HG02884 (cell line): Measurements from ENCODE around the gene WBP1L.
"Not testable (repeated sequence)": the region's sequence is repeated elsewhere in the genome, so short reads cannot be mapped to it uniquely, and the experiment has no call there.

Experiments used
- ATAC-seq: cut with Tn5 transposase; IDR thresholded peaks from one replicate; pipeline ENCODE4 v1.9.1; 2021; ENCODE audit warnings: mild to moderate bottlenecking, moderate library complexity; ENCODE audit not compliant: unreplicated experiment

The WBP1L gene

DNA sequence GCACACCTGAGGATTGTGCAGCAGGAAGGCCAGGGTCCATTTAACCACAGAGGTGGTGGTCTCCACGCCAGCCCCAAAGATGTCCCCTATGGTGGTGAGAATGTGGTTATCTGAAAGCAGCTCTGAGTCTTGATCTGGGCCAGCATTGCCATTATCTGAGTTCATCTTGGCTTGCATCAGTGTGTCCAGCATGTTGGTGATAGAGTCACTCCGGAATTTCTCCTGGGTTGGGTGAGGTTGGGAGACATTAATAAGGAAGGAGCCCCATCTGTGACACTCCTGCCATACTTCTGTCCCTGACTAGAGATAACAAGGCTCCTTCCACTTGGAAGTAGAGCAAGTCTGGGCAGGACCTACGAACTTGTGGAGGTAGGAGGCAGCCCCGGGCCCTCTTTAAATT is 89.2 kb downstream of the WBP1L start:
- ATAC-seq, result no peak

DNA sequence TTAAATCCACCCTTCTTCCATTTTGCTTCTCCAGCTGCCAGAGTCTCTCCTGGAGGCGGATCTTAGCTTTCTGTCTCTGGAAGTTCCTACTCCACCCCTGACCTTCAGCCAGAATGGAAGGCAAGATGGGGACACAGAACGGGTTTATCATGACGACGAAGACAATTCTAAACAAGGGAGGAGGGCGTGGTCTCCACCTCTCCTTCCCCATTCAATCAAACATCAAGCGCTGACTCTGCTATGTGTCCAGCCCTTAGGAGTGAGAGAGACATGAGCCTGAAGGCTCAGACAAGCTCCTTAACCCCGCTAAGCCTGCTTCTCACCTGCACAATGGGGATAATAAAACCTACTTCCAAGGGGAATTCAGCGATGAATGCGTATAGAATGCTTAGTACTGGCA is 90.4 kb downstream of the WBP1L start:
- no peak for ATAC-seq

DNA sequence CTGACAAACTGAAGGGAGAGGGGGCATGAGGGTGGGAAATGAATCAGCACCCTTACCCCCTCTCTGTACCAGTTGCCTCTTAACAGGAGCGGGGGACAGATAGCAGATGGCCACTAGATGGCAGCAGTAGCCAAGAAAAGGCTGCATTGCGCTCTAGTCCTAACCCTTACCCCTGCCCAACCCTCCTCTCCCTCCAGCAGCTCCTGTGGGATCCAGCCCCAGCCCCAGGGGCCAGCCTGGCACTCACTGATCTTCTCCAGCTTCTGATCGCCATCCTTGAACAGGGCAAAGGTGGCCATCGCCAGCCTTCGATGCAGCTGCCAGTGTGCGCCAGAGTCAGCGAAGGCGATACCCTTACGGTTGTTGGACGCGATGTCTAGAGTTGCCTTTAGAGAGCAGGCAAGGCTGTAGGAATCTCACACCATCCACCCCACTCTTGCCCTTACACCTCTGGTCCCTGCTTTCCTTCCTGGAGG is 91.3 kb downstream of the WBP1L start:
- no peak for ATAC-seq

DNA sequence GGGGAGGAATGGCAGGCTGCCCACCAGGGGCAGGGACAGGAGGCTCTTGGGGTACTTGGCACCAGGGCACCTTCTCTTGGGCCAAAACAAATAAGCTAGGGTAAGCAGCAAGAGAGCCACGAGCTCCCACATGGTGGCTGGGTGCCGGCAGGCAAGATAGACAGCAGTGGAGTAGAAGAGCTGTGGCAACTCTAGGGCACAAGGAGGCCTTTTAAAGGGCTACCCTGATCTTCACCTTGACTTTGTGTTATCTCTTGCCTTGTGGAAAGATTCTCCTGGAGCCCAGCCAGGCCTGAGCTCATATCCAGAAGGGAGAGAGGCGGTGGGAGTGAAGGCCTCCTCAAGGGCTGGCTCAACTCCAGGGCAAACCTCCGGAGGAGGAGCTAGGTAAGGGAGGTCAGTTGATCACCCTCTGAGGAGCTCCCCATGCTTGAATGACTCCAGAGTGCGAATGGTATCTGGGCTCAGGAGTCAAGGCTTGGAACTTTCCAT is 93.5 kb downstream of the WBP1L start, which contains the start of gene CYP17A1:
TSS of gene CYP17A1 (minus strand) at position 184 of the 492 bp plus-strand sequence. CDS start at position 132, 52 bp downstream.
- ATAC-seq, result no peak

DNA sequence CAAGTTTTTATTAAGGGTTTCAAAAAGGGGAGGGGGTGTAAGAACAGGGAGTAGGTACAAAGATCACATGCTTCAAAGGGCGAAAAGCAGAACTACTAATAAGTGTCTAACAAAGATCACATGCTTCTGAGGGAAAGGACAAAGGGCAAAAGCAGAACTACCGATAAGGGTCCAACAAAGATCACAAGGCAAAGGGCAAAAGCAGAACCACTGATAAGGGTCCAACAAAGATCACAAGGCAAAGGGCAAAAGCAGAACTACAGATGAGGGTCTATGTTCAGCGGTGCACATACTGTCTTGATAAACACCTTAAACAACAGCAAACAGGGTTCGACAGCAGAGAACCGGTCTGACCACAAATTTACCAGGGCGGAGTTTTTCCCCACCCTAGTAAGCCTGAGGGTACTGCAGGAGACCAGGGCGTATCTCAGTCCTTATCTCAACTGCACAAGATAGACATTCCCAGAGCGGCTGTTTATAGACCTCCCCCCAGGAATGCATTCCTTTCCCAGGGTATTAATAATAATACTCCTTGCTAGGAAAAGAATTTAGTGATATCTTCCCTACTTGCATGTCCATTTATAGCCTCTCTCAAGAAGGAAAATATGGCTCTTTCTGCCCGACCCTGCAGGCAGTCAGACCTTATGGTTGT is 94.7 kb downstream of the WBP1L start:
- ATAC-seq, result not testable (repeated sequence)

DNA sequence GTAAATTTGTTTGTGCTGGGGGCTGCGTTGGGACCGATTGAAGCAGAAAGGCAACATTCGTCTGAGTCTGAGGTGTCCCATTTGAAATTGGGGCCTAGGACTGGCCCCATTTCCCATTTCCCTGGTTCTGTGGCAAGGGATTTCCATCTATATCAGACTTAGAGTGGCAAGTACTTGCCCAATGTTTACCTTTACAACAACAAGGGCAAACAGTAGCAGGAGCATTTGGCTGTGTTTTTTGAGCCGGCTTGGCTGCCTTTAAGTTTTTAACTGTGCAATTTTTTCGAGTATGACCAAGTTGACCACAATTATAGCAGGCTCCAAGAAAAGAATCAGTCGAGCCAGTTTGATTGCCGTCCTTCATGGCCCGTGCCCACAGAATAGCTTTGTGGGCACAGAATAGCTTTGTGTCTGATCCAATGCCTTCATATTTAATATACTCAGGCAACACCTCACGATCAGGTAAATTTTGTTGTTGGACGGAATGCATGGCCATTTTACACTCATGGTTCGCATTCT is 98.1 kb downstream of the WBP1L start:
- ATAC-seq, result no peak

DNA sequence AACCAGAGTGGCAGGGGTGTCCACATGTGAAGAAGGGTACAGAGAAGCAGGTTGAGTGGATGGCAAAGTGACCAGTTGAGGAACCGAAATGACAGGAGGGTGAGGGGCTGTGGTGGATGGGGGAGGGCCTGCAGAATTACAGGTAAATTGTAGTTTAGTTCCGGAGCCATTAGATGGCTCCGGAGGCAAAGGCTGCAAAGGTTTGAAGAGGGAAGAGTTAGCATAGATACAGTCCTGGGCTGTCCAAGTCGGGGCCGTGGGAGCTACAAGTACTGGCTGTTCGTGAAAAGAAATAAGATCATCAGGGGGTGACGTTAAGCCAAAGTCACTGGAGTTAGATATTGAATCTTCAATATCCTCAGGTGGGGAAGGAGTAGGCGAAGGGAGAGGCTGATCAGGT is 99.4 kb downstream of the WBP1L start:
- not testable (repeated sequence) for ATAC-seq

DNA sequence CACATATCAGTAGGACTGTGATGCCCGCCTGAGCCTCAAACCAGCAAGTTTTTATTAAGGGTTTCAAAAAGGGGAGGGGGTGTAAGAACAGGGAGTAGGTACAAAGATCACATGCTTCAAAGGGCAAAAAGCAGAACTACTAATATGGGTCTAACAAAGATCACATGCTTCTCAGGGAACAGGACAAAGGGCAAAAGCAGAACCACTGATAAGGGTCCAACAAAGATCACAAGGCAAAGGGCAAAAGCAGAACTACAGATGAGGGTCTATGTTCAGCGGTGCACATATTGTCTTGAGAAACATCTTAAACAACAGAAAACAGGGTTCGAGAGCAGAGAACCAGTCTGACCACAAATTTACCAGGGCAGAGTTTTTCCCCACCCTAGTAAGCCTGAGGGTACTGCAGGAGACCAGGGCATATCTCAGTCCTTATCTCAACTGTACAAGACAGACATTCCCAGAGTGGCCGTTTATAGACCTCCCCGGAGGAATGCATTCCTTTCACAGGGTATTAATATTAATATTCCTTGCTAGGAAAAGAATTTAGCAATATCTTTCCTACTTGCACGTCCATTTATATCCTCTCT is 100.5 kb downstream of the WBP1L start:
- not testable (repeated sequence) for ATAC-seq

DNA sequence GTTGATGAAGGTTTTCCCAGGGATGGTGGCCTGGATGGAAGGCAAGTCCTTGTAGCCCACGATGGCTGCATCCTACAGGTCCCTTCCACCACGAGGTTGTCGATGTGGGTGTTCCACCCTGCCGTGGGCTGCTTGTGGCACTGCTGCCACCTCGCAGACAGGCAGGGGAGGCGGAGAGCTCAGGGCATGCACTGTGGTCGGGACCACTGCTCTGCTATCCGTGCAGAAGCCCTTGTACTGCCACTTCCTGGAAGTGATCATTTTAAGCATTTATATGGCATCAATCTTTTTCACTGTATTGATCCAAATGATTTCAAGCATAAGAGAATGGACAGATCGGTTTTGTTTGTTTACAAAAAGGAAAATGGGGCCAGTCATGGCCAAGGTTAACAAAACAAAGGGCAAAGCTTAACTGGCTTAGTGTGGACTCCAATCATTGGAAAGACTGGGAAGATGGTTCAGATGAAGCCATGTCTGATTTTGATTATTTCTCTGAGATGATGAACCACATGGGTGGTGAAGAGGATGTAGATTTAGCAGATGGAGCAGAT is 101.7 kb downstream of the WBP1L start:
- ATAC-seq, result no peak

DNA sequence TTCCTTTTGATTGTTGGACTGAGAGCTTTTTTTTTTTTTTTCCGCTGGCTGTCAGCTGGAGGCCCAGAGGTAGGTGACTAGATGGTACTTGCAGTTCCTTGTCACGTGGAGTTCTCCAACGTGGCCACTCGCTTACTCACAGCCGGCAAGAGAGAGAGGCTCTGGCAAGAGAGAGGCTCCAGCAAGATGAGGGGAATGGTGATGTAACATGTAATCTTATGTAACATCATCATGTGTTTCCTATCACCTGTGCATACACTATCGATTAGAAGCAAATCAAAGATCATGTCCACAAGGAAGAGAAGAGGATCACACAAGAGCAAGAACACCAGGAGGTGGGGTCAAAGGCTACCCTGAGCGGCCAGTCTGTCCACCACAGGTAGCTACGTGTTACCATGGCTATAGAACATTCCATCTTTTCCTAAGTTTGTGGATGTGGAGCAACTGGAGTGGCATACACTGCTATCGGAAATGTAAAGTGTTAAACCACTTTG is 106.3 kb downstream of the WBP1L start:
- no peak for ATAC-seq

DNA sequence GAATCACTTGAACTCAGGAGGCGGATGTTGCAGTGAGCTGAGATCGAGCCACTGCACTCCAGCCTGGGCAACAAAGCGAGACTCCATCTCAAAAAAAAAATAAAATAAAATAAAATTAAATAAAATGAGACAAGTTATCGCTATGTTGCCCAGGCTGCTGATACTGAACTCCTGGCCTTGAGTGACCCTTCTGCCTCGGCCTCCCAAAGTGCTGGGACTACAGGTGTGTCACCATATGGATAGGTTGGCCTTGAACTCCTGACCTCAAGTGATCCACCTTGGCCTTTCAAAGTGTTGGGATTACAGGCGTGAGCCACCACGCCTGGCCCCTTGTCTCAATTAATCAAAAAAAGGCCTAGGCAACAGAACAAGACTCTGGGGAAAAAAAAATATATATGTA is 109.5 kb downstream of the WBP1L start:
- not testable (repeated sequence) for ATAC-seq

DNA sequence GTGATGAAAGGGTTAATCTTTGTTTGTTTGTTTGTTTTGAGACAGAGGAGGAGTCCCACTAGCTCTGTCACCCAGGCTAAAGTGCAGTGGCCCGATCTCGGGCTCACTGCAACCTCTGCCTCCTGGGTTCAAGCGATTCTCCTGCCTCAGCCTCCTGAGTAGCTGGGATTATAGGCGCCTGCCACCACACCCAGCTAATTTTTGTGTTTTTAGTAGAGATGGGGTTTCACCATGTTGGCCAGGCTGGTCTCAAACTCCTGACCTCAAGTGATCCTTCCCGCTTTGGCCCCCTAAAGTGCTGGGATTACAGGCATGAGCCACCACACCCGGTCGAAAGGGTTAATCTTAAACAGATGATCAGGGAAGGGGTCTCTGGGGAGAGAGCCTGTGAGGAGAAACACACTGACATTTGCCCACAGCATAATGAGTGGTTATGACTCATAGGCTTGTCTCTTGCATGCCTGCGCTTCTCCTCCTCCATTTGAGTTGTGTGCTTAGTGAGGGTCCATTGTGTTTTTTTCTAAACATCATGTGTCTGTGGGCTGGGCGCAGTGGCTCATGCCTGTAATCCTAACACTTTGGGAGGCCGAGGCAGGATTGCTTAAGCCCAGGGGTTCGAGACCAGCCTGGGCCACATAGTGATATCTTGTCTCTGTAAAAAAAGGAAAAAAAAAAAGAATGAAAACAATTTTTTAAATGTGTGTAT is 112.1 kb downstream of the WBP1L start:
- ATAC-seq, result not testable (repeated sequence)

DNA sequence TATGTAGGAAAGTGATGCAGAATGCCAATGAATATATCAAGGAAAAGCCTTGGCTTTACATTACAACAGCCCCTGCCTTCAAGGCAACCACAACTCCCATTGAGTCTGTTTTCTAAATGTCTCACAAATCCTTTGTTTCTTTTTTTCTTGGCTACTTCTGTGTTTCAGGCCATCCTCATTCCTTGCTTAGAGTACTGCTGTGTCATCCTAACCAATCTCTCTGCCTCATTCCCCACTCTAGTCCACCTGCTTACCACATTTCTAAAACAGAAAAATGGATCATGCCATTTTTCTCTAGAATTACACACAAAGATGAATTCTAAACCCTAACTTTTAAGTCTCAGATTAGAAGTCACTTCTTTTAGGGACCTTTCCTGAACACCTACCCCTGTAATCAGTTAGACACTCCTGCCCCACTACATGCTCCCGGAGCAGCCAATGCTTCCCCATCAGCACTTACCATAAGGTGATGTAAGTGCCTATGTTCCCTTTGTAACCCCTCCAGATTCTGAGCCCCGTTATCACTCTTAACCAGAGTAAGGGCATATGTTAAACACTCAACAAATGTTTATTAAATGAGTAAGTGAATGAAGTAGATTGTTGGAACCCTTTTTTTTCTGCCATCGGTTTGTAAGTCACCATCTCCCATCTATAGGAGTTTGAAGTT is 113.1 kb downstream of the WBP1L start:
- no peak for ATAC-seq

DNA sequence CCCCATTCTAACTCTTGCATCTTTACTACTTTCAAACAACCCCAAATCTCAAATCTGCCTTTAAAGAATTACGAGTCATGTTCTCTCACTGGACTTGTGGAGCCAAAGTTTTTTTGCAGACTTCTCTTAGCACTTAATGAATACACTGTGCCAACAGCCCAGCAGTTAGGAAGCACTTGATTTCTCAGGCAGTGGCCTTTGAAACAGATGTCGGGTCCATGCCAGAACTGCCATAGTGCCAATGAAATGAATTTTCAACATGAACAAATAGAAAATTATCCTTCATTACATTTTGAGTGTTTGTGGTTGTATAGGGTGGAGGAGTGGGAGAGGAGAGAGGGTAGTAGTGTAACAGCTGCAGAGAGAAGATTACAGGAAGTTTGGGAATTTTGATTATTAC is 116.2 kb downstream of the WBP1L start:
- no peak for ATAC-seq

DNA sequence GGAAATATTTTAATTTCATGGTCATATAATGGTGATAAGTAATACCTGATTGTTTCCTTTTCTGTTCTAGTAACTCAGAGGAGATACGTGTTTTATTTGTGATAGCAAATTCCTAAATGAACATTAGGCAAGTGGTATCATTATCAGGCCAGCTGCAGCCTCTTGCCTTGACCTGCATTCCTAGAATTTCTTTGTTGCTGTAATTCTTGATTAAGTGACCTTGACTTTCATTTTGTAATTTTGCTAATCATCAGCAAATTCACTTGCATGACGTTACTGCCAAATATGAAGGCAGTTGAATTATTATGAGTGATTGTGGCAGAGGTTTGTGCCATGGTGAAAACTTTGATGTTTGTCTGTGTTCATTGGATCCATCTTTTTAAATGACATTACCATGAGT is 119.9 kb downstream of the WBP1L start:
- ATAC-seq, result no peak

DNA sequence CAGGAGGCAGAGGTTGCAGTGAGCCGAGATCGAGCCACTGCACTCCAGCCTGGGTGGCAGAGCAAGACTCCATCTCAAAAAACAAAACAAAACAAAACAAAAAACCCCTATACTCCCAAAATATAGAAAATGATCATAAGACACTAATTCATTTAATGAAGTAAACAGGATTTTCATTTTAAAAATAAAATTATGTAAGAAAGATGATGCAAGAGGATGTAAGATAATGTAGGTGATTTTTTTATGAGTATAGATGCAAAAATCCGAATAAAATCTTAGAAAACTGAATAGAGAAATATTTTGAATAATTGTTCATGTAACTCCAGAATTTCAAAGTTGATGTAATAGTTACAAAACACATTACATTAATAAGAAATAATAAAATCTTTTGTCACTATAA is 121.9 kb downstream of the WBP1L start:
- ATAC-seq, result no peak
